PFSK-1 (cell line): ENCODE measurements around the gene NUDT16L1.
A peak's percentile ranks its signal among the peaks of the same experiment; 100 is the strongest.

Source experiments
- FOXP2 ChIP-seq: optimal IDR thresholded peaks from 2 replicates; pipeline ENCODE3; 2011; ENCODE audit warnings: borderline replicate concordance, control low read depth, inconsistent platforms; ENCODE audit not compliant: insufficient read depth; ENCODE audit errors: extremely low read length, extremely low read depth
- POLR2AphosphoS5 ChIP-seq: IDR thresholded peaks from 2 replicates; pipeline ENCODE4 v1.6.1; 2012; ENCODE audit warnings: low read depth, mild to moderate bottlenecking, control low read depth, low read length, moderate library complexity
- REST ChIP-seq, 2 experiments: IDR thresholded peaks; 2 replicates each; pipeline versions ENCODE4 v1.6.1 to v1.8.0; 2011 to 2012; ENCODE audit warnings: low read depth in 2 of 2, low read length in 2 of 2, control low read depth in 1 of 2, inconsistent platforms in 1 of 2, mild to moderate bottlenecking in 1 of 2, moderate library complexity in 1 of 2; ENCODE audit not compliant: insufficient read depth in 1 of 2
- SIN3A ChIP-seq: IDR thresholded peaks from 2 replicates; pipeline ENCODE4 v1.6.1; 2012; ENCODE audit warnings: mild to moderate bottlenecking, low read length, moderate library complexity, borderline replicate concordance; ENCODE audit not compliant: insufficient read depth
- TAF1 ChIP-seq: IDR thresholded peaks from 2 replicates; pipeline ENCODE4 v1.6.1; 2012; ENCODE audit warnings: low read length, control low read depth, borderline replicate concordance; ENCODE audit not compliant: insufficient read depth

Gene NUDT16L1

GRCh38 chr16:4690946-4691665, 2.3 kb upstream of the NUDT16L1 start:
- no peak for TF ChIP-seq TAF1
- no peak for TF ChIP-seq FOXP2
- no peak for TF ChIP-seq SIN3A
- TF ChIP-seq POLR2AphosphoS5 = 0 out of 2 replicates have a peak, but pooled peaks have one; percentile 14
- TF ChIP-seq REST (IDR thresholded peaks at IDR 0.05; ENCODE audit: insufficient read depth in 1 of 2, low read depth in 2 of 2, low read length in 2 of 2) = no peak

GRCh38 chr16:4691666-4692412, 1.5 kb upstream of the NUDT16L1 start:
- TF ChIP-seq TAF1 (no peak), REST (IDR thresholded peaks at IDR 0.05; ENCODE audit: insufficient read depth in 1 of 2, low read depth in 2 of 2, low read length in 2 of 2) (no peak), FOXP2 (no peak), SIN3A (no peak), POLR2AphosphoS5 (no peak)

GRCh38 chr16:4692460-4693295, 684 bp upstream of the NUDT16L1 start:
- TF ChIP-seq REST (IDR thresholded peaks at IDR 0.05; ENCODE audit: insufficient read depth in 1 of 2, low read depth in 2 of 2, low read length in 2 of 2) (no peak), FOXP2 (no peak), SIN3A (no peak), TAF1 (no peak), POLR2AphosphoS5 (no peak; the same call in 1 of the 2 replicates)

- TF ChIP-seq SIN3A (no peak), TAF1 (no peak), POLR2AphosphoS5 (no peak), FOXP2 (no peak), REST (IDR thresholded peaks at IDR 0.05; ENCODE audit: insufficient read depth in 1 of 2, low read depth in 2 of 2, low read length in 2 of 2) (no peak)
These were observed 737 bp downstream of the NUDT16L1 start for GRCh38 chr16:4693956-4694641.
